Hematopoietic multipotent progenitor cell treated with erythropoietin and hydrocortisone succinate and interleukin-3 and kit ligand, for 4 days (in vitro differentiated cells): ENCODE data around the gene WDR93.

Source experiments
- DNase-seq: peaks from one replicate; pipeline ENCODE4 v3.0.0-alpha.2; 2015

Gene WDR93

GRCh38 chr15:89750560-89751542 lies 60.2 kb downstream of the WDR93 start, which contains the start of gene MESP1:
TSS of gene MESP1 (minus strand) at chr15:89751249. CDS start at chr15:89751231, 18 bp downstream.
- peak; percentile 97 for DNase-seq

GRCh38 chr15:89751748-89752147 lies 61.1 kb downstream of the WDR93 start:
- DNase-seq, result no peak

GRCh38 chr15:89753855-89754254 lies 63.2 kb downstream of the WDR93 start:
- DNase-seq, result no peak

- no peak for DNase-seq
These were observed 63.9 kb downstream of the WDR93 start for GRCh38 chr15:89754361-89755154.

GRCh38 chr15:89755701-89756100 lies 65.1 kb downstream of the WDR93 start:
- DNase-seq, result no peak

GRCh38 chr15:89756897-89757296 lies 66.3 kb downstream of the WDR93 start:
- DNase-seq, result no peak

- DNase-seq, result no peak
These were observed 67.7 kb downstream of the WDR93 start for GRCh38 chr15:89758283-89758682.

GRCh38 chr15:89758981-89759380 lies 68.4 kb downstream of the WDR93 start:
- no peak for DNase-seq

- no peak for DNase-seq
These were observed 69.2 kb downstream of the WDR93 start for GRCh38 chr15:89759835-89760234.

- peak; percentile 86 for DNase-seq
These were observed 69.8 kb downstream of the WDR93 start for GRCh38 chr15:89760303-89761008.

GRCh38 chr15:89761009-89761831 lies 70.6 kb downstream of the WDR93 start:
- no peak for DNase-seq

- no peak for DNase-seq
These were observed 71.3 kb downstream of the WDR93 start for GRCh38 chr15:89761929-89762328.

GRCh38 chr15:89765694-89766093 lies 75.1 kb downstream of the WDR93 start:
- DNase-seq, result no peak

GRCh38 chr15:89766357-89767311 lies 76.0 kb downstream of the WDR93 start:
- DNase-seq, result no peak

- no peak for DNase-seq
These were observed 76.9 kb downstream of the WDR93 start for GRCh38 chr15:89767411-89767915.

- no peak for DNase-seq
These were observed 77.5 kb downstream of the WDR93 start for GRCh38 chr15:89768071-89768500.

- no peak for DNase-seq
These were observed 78.8 kb downstream of the WDR93 start for GRCh38 chr15:89769366-89769765.

GRCh38 chr15:89770041-89770440 lies 79.4 kb downstream of the WDR93 start:
- DNase-seq, result no peak

GRCh38 chr15:89772932-89773583 lies 82.4 kb downstream of the WDR93 start:
- peak; percentile 48 for DNase-seq

- no peak for DNase-seq
These were observed 83.9 kb downstream of the WDR93 start for GRCh38 chr15:89774492-89774891.
